Gastroesophageal sphincter (tissue), 4 donors: ENCODE data around the gene SH3GLB2. TPM values are rescaled to one million over a fixed set of nuclear protein-coding genes. Genes with fewer than 3 reads are reported as not detected.
"Not testable (repeated sequence)": the region's sequence is repeated elsewhere in the genome, so short reads cannot be mapped to it uniquely, and the experiment has no call there.

Experiments used
- ATAC-seq: fragments of 150-250 bp; one replicate; pipeline ENCODE4 v1.9.1; 2016; ENCODE audit warnings: mild to moderate bottlenecking, moderate library complexity
- H3K27ac ChIP-seq, 4 donors: fragments of 200-600 bp; sonication (generic) in 3 of 4; 1 replicate in 3 of 4; 2 replicates in 1 of 4; pipeline ENCODE4 v1.5.1; 2016 to 2019
- H3K27me3 ChIP-seq: fragments of 200-600 bp; sonication (generic); one replicate; pipeline ENCODE4 v1.5.1; 2019
- H3K36me3 ChIP-seq, 2 donors: fragments of 200-600 bp; sonication (generic); one replicate each; pipeline ENCODE4 v1.5.1; 2019; ENCODE audit warnings: control low read depth in 1 of 2
- H3K4me1 ChIP-seq, 3 donors: fragments of 200-600 bp; sonication (generic); 1 replicate in 2 of 3; 2 replicates in 1 of 3; pipeline ENCODE4 v1.5.1; 2016 to 2019; ENCODE audit warnings: control low read depth in 2 of 3
- H3K4me3 ChIP-seq, 2 donors: fragments of 200-600 bp; sonication (generic); one replicate each; pipeline ENCODE4 v1.5.1; 2019; ENCODE audit warnings: mild to moderate bottlenecking in 1 of 2, moderate library complexity in 1 of 2
- H3K9me3 ChIP-seq, 3 donors: fragments of 200-600 bp; sonication (generic); one replicate each; pipeline ENCODE4 v1.5.1; 2017 to 2019; ENCODE audit warnings: control low read depth in 2 of 3
- EP300 ChIP-seq: sonication (generic); formaldehyde crosslinking; IDR thresholded peaks from one replicate; pipeline ENCODE4 v1.6.1; 2017; ENCODE audit warnings: antibody characterized with exemption, mild to moderate bottlenecking
- POLR2A ChIP-seq, 2 donors: fragments of 450-650 bp; IDR thresholded peaks; one replicate each; pipeline ENCODE4 v1.6.1; 2017; ENCODE audit warnings: antibody characterized with exemption in 2 of 2, mild to moderate bottlenecking in 2 of 2, moderate library complexity in 1 of 2
- POLR2AphosphoS5 ChIP-seq: sonication (generic); formaldehyde crosslinking; IDR thresholded peaks from one replicate; pipeline ENCODE4 v1.6.1; 2017; ENCODE audit warnings: antibody characterized with exemption
- WGBS, 2 donors: methylation state at CpG; one replicate each; pipeline ENCODE4 v1.1.5; 2018; ENCODE audit warnings: low coverage in 1 of 2; 5-methylcytosine and 5-hydroxymethylcytosine counted together
- total RNA-seq, 4 donors: library from RNA; depleted of rRNA; stranded (reverse); fragments of >200 nt; gene quantifications; one replicate each; pipeline ENCODE4 v1.1.0, GENCODE V29; 2016
- TF ChIP-seq, protein P1 (sequence below), 4 experiments: fragments of 200-600 bp in 2 of 4; fragments of 450-650 bp in 2 of 4; sonication (generic) in 1 of 4; IDR thresholded peaks; one replicate each; pipeline ENCODE4 v1.5.1; 2017 to 2019; ENCODE audit warnings: antibody characterized with exemption in 4 of 4, mild to moderate bottlenecking in 2 of 4, moderate library complexity in 2 of 4

Gene SH3GLB2
- total RNA-seq, 4 donors from 2014 or later: 80.3 to 123 (median 83.6) TPM

DNA sequence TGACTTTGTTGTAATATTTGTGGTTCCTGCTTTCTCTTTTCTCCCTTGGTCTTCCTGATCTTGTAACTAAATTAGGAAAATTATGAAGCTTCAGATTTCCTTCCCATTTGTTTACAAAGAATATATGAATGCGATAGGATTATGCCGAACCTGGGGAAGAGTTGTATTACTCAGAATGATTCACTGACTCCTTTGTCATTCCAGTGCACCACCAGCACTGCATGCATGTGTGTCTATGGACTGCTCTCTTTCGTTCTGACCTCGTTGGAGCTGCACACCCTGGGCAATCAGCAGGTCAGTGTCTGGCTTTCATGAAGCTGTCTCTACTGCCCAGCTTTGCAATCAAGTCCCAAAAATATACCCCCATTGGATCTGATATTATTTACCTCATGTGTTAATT lies 55.2 kb downstream of the SH3GLB2 start:
- H3K9me3 ChIP-seq: no peaks in the 10 kb centered on the region
- 61 to 89% methylated on average over 4 of the region's 4 CpGs for WGBS, 2 donors
- TF ChIP-seq, protein P1, sequence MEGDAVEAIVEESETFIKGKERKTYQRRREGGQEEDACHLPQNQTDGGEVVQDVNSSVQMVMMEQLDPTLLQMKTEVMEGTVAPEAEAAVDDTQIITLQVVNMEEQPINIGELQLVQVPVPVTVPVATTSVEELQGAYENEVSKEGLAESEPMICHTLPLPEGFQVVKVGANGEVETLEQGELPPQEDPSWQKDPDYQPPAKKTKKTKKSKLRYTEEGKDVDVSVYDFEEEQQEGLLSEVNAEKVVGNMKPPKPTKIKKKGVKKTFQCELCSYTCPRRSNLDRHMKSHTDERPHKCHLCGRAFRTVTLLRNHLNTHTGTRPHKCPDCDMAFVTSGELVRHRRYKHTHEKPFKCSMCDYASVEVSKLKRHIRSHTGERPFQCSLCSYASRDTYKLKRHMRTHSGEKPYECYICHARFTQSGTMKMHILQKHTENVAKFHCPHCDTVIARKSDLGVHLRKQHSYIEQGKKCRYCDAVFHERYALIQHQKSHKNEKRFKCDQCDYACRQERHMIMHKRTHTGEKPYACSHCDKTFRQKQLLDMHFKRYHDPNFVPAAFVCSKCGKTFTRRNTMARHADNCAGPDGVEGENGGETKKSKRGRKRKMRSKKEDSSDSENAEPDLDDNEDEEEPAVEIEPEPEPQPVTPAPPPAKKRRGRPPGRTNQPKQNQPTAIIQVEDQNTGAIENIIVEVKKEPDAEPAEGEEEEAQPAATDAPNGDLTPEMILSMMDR (IDR thresholded peaks at IDR 0.05): no peak
- no peak for TF ChIP-seq EP300
- no peak for TF ChIP-seq POLR2A (IDR thresholded peaks at IDR 0.05)
- TF ChIP-seq POLR2AphosphoS5: no peak
- H3K36me3 ChIP-seq: peaks cover 0 to 100% of the 10 kb centered on the region in 2 donors
- H3K27ac ChIP-seq: no peak overlapping the region
- no peaks in the 10 kb centered on the region for H3K27me3 ChIP-seq
- no peak for ATAC-seq
- H3K4me3 ChIP-seq: no peak overlapping the region
- no peaks in the 10 kb centered on the region for H3K4me1 ChIP-seq

DNA sequence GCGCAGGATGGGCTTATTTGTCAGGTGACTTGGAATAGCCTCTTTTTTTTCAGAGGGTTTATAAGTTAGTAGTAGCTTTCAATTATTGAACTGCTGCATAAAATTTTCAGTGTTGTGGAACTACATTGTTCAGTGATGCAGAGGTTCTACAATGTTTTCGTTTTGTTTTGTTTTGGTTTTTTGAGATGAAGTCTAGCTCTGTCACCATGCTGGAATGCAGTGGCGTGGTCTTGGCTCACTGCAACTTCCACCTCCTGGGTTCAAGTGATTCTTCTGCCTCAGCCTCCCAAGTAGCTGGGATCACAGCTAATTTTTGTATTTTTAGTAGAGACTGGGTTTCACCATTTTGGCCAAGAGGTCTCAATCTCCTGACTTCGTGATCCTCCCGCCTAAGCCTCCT lies 58.6 kb downstream of the SH3GLB2 start:
- H3K36me3 ChIP-seq: peaks cover 0 to 95% of the 10 kb centered on the region in 2 donors
- ATAC-seq: no peak

DNA sequence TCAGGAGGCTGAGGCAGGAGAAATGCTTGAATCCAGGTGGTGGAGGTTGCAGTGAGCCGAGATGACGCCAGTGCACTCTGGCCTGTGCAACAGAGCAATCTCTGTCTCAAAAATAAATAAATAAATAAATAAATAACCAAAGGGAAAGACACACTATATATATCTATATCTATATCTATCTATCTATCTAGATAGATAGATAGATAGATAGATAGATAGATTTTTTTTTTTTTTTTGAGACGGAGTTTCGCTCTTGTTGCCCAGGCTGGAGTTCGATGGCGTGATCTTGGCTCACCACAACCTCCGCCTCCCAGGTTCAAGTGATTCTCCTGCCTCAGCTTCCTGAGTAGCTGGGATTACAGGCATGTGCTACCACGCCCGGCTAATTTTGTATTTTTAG lies 66.7 kb downstream of the SH3GLB2 start:
- not testable (repeated sequence) for H3K4me3 ChIP-seq, H3K4me1 ChIP-seq, H3K27ac ChIP-seq, H3K9me3 ChIP-seq, ATAC-seq, H3K27me3 ChIP-seq
- peaks cover 0 to 98% of the 10 kb centered on the region in 2 donors for H3K36me3 ChIP-seq
- 91% methylated on average over 9 of the region's 9 CpGs for WGBS, 2 donors

More for the DNA sequence above, 58.6 kb downstream of the SH3GLB2 start:
- H3K27me3 ChIP-seq: no peaks in the 10 kb centered on the region
- H3K4me1 ChIP-seq: no peaks in the 10 kb centered on the region
- TF ChIP-seq, protein P1 (IDR thresholded peaks at IDR 0.05): no peak
- no peak for TF ChIP-seq POLR2AphosphoS5
- TF ChIP-seq EP300: no peak
- no peak for TF ChIP-seq POLR2A (IDR thresholded peaks at IDR 0.05)
- no peaks in the 10 kb centered on the region for H3K9me3 ChIP-seq
- WGBS, 2 donors: 94 to 96% methylated on average over 2 to 4 of the region's 5 CpGs
- no peak overlapping the region for H3K27ac ChIP-seq
- H3K4me3 ChIP-seq: no peak overlapping the region

Other genes starting within 250 kb of the SH3GLB2 start
- gene TBC1D13, start 241.1 kb downstream of the SH3GLB2 start, total RNA-seq: 10 to 100 TPM; 13.2 to 40.9 (median 17.7) TPM
- 10 to 100 TPM; 20.3 to 29.7 (median 27.1) TPM for gene ENDOG, start 209.8 kb downstream of the SH3GLB2 start, total RNA-seq
- gene SPOUT1, start 198.5 kb downstream of the SH3GLB2 start, total RNA-seq: 10 to 100 TPM in 3 of 4 donors, 1 to 10 TPM in 1; 9.6 to 26.0 (median 21.1) TPM
- 1 to 10 TPM; 3.4 to 7.9 (median 4.8) TPM for gene KYAT1, start 146.4 kb downstream of the SH3GLB2 start, total RNA-seq
- gene LRRC8A, start 146.2 kb downstream of the SH3GLB2 start, total RNA-seq: 10 to 100 TPM; 38.1 to 95.1 (median 49.9) TPM
- 10 to 100 TPM in 3 of 4 donors, 1 to 10 TPM in 1; 9.6 to 27.1 (median 25.4) TPM for gene PHYHD1, start 107.3 kb downstream of the SH3GLB2 start, total RNA-seq
- 10 to 100 TPM in 3 of 4 donors, 1 to 10 TPM in 1; 9.8 to 17.1 (median 13.0) TPM for gene DOLK, start 80.7 kb downstream of the SH3GLB2 start, total RNA-seq
- gene NUP188, start 80.6 kb downstream of the SH3GLB2 start, total RNA-seq: 10 to 100 TPM; 18.6 to 32.7 (median 29.1) TPM
- 10 to 100 TPM; 16.2 to 38.3 (median 24.6) TPM for gene MIGA2, start 8.3 kb upstream of the SH3GLB2 start, total RNA-seq
- 1 to 10 TPM; 2.7 to 6.2 (median 6.0) TPM for gene DOLPP1, start 52.8 kb upstream of the SH3GLB2 start, total RNA-seq
- gene CRAT, start 82.5 kb upstream of the SH3GLB2 start, total RNA-seq: 10 to 100 TPM; 59.6 to 91.2 (median 67.5) TPM
- gene PTPA, start 83.1 kb upstream of the SH3GLB2 start, total RNA-seq: 100 to 1,000 TPM in 1 of 4 donors, 10 to 100 TPM in 3; 58.7 to 100 (median 71.6) TPM
- gene IER5L, start 149.9 kb upstream of the SH3GLB2 start, total RNA-seq: 10 to 100 TPM in 2 of 4 donors, 1 to 10 TPM in 2; 7.4 to 14.3 (median 10.4) TPM